Measurements from ENCODE around the gene MLEC.

The MLEC gene

DNA sequence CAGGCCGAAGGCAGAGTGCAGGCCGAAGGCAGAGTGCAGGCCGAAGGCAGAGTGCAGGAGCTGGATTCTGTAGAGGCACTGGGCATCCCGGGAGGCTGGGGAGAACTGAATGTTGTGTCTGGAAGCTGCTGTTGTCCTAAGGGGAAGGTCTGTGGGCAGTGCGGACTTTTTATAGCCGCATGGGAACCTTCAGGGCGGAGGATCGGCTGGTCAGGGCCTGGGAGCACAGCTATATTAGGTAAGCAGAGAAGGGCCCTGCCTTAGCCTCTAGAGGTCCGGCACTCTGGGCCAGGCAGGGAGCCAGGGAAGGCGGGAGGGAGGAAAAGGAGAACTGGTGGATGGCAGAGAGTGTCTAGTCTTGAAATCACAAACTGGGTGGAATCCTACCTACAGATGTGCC, 32.3 kb upstream of the MLEC start:
- no peak overlapping the region for H3K27ac ChIP-seq
- TF ChIP-seq, protein P1, sequence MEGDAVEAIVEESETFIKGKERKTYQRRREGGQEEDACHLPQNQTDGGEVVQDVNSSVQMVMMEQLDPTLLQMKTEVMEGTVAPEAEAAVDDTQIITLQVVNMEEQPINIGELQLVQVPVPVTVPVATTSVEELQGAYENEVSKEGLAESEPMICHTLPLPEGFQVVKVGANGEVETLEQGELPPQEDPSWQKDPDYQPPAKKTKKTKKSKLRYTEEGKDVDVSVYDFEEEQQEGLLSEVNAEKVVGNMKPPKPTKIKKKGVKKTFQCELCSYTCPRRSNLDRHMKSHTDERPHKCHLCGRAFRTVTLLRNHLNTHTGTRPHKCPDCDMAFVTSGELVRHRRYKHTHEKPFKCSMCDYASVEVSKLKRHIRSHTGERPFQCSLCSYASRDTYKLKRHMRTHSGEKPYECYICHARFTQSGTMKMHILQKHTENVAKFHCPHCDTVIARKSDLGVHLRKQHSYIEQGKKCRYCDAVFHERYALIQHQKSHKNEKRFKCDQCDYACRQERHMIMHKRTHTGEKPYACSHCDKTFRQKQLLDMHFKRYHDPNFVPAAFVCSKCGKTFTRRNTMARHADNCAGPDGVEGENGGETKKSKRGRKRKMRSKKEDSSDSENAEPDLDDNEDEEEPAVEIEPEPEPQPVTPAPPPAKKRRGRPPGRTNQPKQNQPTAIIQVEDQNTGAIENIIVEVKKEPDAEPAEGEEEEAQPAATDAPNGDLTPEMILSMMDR (conservative IDR thresholded peaks at IDR 0.05), result no peak

DNA sequence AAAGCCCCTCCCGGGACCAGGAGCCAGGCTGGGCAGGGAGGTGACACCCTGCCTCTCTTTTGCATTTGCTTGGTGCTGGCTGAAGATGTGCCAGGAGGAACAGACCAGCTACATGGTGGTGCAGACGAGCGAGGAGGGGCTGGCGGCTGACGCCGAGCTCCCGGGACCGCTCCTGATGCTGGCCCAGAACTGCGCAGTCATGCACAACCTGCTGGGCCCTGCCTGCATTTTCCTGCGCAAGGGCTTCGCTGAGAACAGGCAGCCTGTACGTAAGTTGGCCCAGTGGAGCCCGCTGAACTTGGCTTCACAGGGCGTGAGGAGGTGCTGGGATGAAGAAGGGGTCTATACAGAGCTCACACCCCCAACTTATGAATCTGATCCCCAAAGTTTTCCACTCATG, 30.9 kb upstream of the MLEC start:
- TF ChIP-seq, protein P1 (conservative IDR thresholded peaks at IDR 0.05), result no peak
- H3K27ac ChIP-seq, result no peak overlapping the region

DNA sequence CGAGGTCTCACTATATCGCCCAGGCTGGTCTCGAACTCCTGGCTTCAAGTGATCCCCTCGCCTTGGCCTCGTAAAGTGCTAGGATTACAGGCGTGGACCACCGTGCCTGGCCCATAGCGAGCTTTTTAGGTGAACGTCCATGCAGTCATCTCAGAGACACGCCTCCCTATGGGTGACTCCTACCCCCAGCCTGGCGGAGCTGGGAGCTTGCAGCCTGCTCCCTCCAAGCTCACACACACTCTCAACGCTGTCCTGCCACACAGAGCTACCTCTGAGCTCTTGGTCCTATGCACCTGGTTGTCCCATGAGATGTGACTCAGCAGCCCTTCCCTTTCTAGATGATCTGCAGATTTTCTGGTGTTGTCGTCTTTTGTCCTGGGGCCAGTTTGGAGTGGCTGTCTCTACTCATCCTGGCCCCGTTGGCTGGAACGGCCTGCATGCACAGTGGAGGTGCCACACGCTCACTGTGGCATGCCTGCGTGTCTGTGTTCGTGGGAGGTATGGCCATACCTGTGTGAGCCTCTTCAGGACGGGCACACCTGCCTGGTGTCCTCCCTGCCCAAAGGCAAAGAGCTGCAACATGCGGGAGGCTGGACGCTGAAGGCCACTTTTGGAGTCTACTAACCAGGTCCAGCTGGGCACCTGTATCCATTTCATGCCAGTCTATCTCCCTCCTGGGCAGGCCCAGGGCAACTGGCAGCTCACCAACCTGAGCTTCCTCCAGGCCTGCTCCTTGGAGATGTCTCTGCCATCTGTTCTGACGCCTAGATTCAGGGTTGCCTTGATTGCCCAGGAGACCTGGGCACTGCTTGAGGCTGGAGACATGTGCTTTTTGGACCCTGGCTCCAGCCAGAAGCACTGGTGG, 28.4 kb upstream of the MLEC start:
- no peak overlapping the region for H3K27ac ChIP-seq
- TF ChIP-seq, protein P1 (conservative IDR thresholded peaks at IDR 0.05), result no peak

DNA sequence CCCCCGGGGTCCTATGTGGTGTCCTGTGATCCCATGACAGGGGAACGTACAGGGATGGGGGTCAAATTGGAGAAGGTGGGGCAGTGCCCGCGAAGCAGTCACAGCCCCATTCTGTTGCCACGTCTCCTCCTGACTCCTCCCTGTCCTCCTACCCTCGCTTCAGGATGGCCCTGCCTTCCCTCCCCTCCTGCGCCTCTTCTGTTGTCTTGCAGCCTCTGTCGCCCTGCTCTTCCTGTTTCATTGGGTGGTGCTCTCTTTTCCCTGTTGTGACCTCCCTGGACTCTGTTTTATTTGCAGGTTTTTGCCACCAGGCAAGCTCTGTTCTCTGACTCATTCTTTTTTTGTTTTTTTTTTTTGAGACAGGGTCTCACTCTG, 27.8 kb upstream of the MLEC start:
- no peak overlapping the region for H3K27ac ChIP-seq
- TF ChIP-seq, protein P1 (conservative IDR thresholded peaks at IDR 0.05), result no peak

DNA sequence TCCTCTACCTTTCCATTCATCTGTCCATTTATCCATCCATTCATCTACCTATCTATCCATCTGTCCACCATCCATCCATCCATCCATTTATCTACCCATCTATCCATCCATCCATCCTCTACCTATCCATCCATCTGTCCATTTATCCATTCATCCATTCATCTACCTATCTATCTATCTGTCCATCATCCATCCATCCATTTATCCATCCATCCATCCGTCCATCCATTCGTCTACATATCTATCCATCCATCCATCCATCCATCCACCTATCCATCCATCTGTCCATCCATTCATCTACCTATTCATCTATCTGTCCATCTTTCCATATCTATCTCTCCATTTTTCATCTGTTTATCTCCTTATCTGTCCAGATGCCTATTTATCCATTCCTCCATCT, 25.5 kb upstream of the MLEC start:
- no peak overlapping the region for H3K27ac ChIP-seq
- TF ChIP-seq, protein P1 (conservative IDR thresholded peaks at IDR 0.05), result no peak

DNA sequence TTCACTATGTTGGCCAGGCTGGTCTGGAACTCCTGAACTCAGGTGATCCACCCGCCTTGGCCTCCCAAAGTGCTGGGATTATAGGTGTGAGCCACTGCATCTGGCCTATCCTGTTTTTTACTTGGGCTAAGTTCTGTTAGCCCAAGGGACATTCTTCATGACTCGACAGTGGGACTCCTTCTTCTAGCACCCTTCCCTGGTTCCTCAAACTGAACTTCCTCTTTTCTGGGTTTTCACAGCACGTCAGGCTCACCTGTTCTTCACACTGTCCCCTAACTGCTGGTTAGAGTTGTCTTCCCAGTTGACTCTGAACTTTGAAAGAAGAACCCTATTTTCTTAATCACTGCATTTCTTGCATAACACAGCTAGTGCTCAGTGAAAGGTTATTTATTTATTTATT, 24.1 kb upstream of the MLEC start:
- TF ChIP-seq, protein P1 (conservative IDR thresholded peaks at IDR 0.05), result no peak
- no peak overlapping the region for H3K27ac ChIP-seq

DNA sequence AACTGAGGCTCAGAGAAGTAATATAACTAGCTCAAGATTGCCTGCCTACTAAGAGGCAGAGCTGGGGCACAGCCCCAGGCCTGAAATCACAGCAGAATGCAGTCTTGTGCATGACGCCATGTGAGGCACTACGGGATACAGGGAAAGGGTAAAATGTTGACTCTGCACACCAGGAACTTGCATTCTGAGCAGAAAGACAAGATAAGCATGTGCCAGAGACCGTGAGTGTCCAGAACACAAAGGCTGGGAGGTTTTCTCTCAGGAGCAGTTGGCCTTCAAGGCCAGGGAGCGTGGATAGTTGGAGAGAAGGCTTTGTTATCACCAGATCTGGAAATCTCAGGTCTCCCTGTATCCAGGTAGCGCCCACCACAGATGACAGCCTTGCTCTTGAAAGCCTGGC, 23.2 kb upstream of the MLEC start:
- TF ChIP-seq, protein P1 (conservative IDR thresholded peaks at IDR 0.05), result no peak
- H3K27ac ChIP-seq, result no peak overlapping the region
